Measurements from ENCODE around the gene LRP1B.

GRCh38 chr2:141497272-141497671 lies 633.5 kb downstream of the LRP1B start:
- TF ChIP-seq SMAD3 (CRISPR knock-in tag; IDR thresholded peaks at IDR 0.05; ENCODE audit: borderline replicate concordance) = no peak
- no peak for TF ChIP-seq ATF3 (CRISPR knock-in tag; conservative IDR thresholded peaks at IDR 0.05)
- no peak for TF ChIP-seq MXD4 (CRISPR knock-in tag; IDR thresholded peaks at IDR 0.05; ENCODE audit: borderline replicate concordance)
- TF ChIP-seq RELA (CRISPR knock-in tag; IDR thresholded peaks at IDR 0.05; ENCODE audit: borderline replicate concordance) = no peak
- no peak for TF ChIP-seq JUN (CRISPR knock-in tag; IDR thresholded peaks at IDR 0.05)
- TF ChIP-seq CTCF (IDR thresholded peaks at IDR 0.05) = no peak
- no peak for TF ChIP-seq TEAD4 (CRISPR knock-in tag; IDR thresholded peaks at IDR 0.05)
- TF ChIP-seq ZNF416 (CRISPR knock-in tag; IDR thresholded peaks at IDR 0.05) = no peak
- no peak for TF ChIP-seq MAX (CRISPR knock-in tag; IDR thresholded peaks at IDR 0.05)
- no peak for TF ChIP-seq SMAD4 (CRISPR knock-in tag; IDR thresholded peaks at IDR 0.05)
- TF ChIP-seq, protein P1, sequence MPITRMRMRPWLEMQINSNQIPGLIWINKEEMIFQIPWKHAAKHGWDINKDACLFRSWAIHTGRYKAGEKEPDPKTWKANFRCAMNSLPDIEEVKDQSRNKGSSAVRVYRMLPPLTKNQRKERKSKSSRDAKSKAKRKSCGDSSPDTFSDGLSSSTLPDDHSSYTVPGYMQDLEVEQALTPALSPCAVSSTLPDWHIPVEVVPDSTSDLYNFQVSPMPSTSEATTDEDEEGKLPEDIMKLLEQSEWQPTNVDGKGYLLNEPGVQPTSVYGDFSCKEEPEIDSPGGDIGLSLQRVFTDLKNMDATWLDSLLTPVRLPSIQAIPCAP (CRISPR knock-in tag; IDR thresholded peaks at IDR 0.05) = no peak
- TF ChIP-seq RORB (CRISPR knock-in tag; IDR thresholded peaks at IDR 0.05) = no peak
- no peak for TF ChIP-seq USF1 (CRISPR knock-in tag; IDR thresholded peaks at IDR 0.05)
- no peak for TF ChIP-seq EMX1 (CRISPR knock-in tag; IDR thresholded peaks at IDR 0.05)

Data from WTC11 (cell line).